GM12873 (cell line): ENCODE results near the gene WDR53.

Experiments used
- CTCF ChIP-seq: IDR thresholded peaks from 2 replicates; pipeline ENCODE4 v1.5.1; 2012; ENCODE audit warnings: low read depth, mild to moderate bottlenecking, moderate library complexity, low read length, control low read depth; ENCODE audit not compliant: insufficient read depth; ENCODE audit errors: missing control alignments

The WDR53 gene

GRCh38 chr3:196506687-196507086, 61.7 kb downstream of the WDR53 start:
- TF ChIP-seq CTCF, result no peak

GRCh38 chr3:196504556-196504955, 63.8 kb downstream of the WDR53 start:
- no peak for TF ChIP-seq CTCF
